Esophagus squamous epithelium (tissue), 5 donors: ENCODE data around the gene PLD3. TPM values are rescaled to one million over a fixed set of nuclear protein-coding genes. Genes with fewer than 3 reads are reported as not detected.
A peak's percentile ranks its signal among the peaks of the same experiment; 100 is the strongest.

Experiments used
- DNase-seq: peaks from one replicate; lab custom pipeline; 2025; lab: John Stamatoyannopoulos, UW
- H3K27ac ChIP-seq, 4 donors: fragments of 200-600 bp; sonication (generic); one replicate each; pipeline ENCODE4 v1.5.1; 2016 to 2019; ENCODE audit warnings: mild to moderate bottlenecking in 1 of 4
- H3K27me3 ChIP-seq, 4 donors: fragments of 200-600 bp; sonication (generic); 1 replicate in 3 of 4; 2 replicates in 1 of 4; pipeline versions ENCODE4 v1.5.1 to v1.6.0; 2017 to 2021; ENCODE audit warnings: antibody characterized with exemption in 1 of 4
- H3K36me3 ChIP-seq, 3 donors: fragments of 200-600 bp; sonication (generic); one replicate each; pipeline ENCODE4 v1.5.1; 2016 to 2019
- H3K4me1 ChIP-seq, 3 donors: fragments of 200-600 bp; sonication (generic); one replicate each; pipeline ENCODE4 v1.5.1; 2017 to 2019
- H3K4me3 ChIP-seq, 4 donors: fragments of 200-600 bp; sonication (generic); 1 replicate in 3 of 4; 2 replicates in 1 of 4; pipeline ENCODE4 v1.5.1; 2016 to 2019; ENCODE audit warnings: mild to moderate bottlenecking in 2 of 4, moderate library complexity in 1 of 4
- H3K9me3 ChIP-seq, 3 donors: fragments of 200-600 bp; sonication (generic); one replicate each; pipeline ENCODE4 v1.5.1; 2016 to 2019
- CTCF ChIP-seq, 6 experiments: fragments of 450-650 bp in 4 of 6; fragments of 200-600 bp in 2 of 6; sonication (generic) in 2 of 6; IDR thresholded peaks; one replicate each; pipeline ENCODE4 v1.5.1; 2016 to 2019; ENCODE audit warnings: antibody characterized with exemption in 6 of 6, mild to moderate bottlenecking in 4 of 6, moderate library complexity in 4 of 6
- POLR2A ChIP-seq, 4 donors: fragments of 450-650 bp; IDR thresholded peaks; one replicate each; pipeline ENCODE4 v1.6.1; 2017; ENCODE audit warnings: antibody characterized with exemption in 4 of 4, mild to moderate bottlenecking in 4 of 4, moderate library complexity in 3 of 4
- WGBS, 2 donors: methylation state at CpG; one replicate each; pipeline ENCODE4 v1.1.5; 2018; 5-methylcytosine and 5-hydroxymethylcytosine counted together
- intact Hi-C: fragments of 100-400 bp; cut with DNase I; formaldehyde crosslinking; loops from one replicate; pipeline ENCODE4 v1.15.0; 2022
- total RNA-seq, 4 donors: library from RNA; depleted of rRNA; stranded (reverse); fragments of >200 nt; gene quantifications; one replicate each; pipeline ENCODE4 v1.1.0, GENCODE V29; 2016
- donor health status: DM: yes; HTN: yes; CAD: no.

The PLD3 gene
- total RNA-seq, 4 donors from 2014 or later: 56.8 to 163 (median 128) TPM

GRCh38 chr19:40304306-40304705 is 44.2 kb upstream of the PLD3 start:
- intact Hi-C loops: no loop called here
- WGBS, 2 donors: 49 to 65% methylated on average over 4 of the region's 4 CpGs
- TF ChIP-seq POLR2A (IDR thresholded peaks at IDR 0.05): no peak
- TF ChIP-seq CTCF (IDR thresholded peaks at IDR 0.05): no peak

GRCh38 chr19:40305403-40305802 is 43.1 kb upstream of the PLD3 start:
- H3K9me3 ChIP-seq: no peaks in the 10 kb centered on the region
- H3K4me1 ChIP-seq: peaks cover 0 to 43% (median 13%) of the 10 kb centered on the region in 3 donors
- intact Hi-C loops: no loop called here
- 3 to 7% methylated on average over 5 of the region's 5 CpGs for WGBS, 2 donors
- H3K4me3 ChIP-seq: no peak overlapping the region
- H3K27ac ChIP-seq: peak overlapping the region in 1 of 4 donors; percentile 46
- H3K27me3 ChIP-seq: no peaks in the 10 kb centered on the region
- peak; percentile 8 for DNase-seq
- H3K36me3 ChIP-seq: no peaks in the 10 kb centered on the region
- no peak for TF ChIP-seq POLR2A (IDR thresholded peaks at IDR 0.05)
- peak; percentile 55 to 74 (median 70) for TF ChIP-seq CTCF (IDR thresholded peaks at IDR 0.05)

More at GRCh38 chr19:40304306-40304705, 44.2 kb upstream of the PLD3 start:
- no peaks in the 10 kb centered on the region for H3K9me3 ChIP-seq
- peak overlapping the region in 1 of 4 donors; percentile 46 for H3K27ac ChIP-seq
- H3K36me3 ChIP-seq: no peaks in the 10 kb centered on the region
- no peak overlapping the region for H3K4me3 ChIP-seq
- peaks cover 0 to 43% (median 13%) of the 10 kb centered on the region in 3 donors for H3K4me1 ChIP-seq
- no peak for DNase-seq
- no peaks in the 10 kb centered on the region for H3K27me3 ChIP-seq

GRCh38 chr19:40309666-40310065 is 38.8 kb upstream of the PLD3 start:
- DNase-seq: no peak
- H3K27me3 ChIP-seq: no peaks in the 10 kb centered on the region
- H3K36me3 ChIP-seq: no peaks in the 10 kb centered on the region
- intact Hi-C loops: loop anchor here (10.0 kb wide), 1 partner anchor 215 kb away; no protein-coding TSS in a partner anchor
- no peak for TF ChIP-seq CTCF (IDR thresholded peaks at IDR 0.05)
- TF ChIP-seq POLR2A (IDR thresholded peaks at IDR 0.05): no peak
- H3K9me3 ChIP-seq: no peaks in the 10 kb centered on the region
- peaks cover 0 to 20% (median 3%) of the 10 kb centered on the region in 3 donors for H3K4me1 ChIP-seq
- 100% methylated on average over 1 of the region's 1 CpG; no CpG with 5 or more reads in 1 of the 2 donors for WGBS, 2 donors
- H3K27ac ChIP-seq: no peak overlapping the region
- no peak overlapping the region for H3K4me3 ChIP-seq

- intact Hi-C loops: loop anchor here (10.0 kb wide), 1 partner anchor 212 kb away; no protein-coding TSS in a partner anchor
- H3K36me3 ChIP-seq: peaks cover 0 to 10% (median 0%) of the 10 kb centered on the region in 3 donors
- H3K4me3 ChIP-seq: no peak overlapping the region
- H3K9me3 ChIP-seq: no peaks in the 10 kb centered on the region
- TF ChIP-seq POLR2A (IDR thresholded peaks at IDR 0.05) (no peak), CTCF (IDR thresholded peaks at IDR 0.05) (no peak)
- no peak overlapping the region for H3K27ac ChIP-seq
- 65 to 70% methylated on average over 2 of the region's 2 CpGs for WGBS, 2 donors
- no peaks in the 10 kb centered on the region for H3K27me3 ChIP-seq
- DNase-seq: no peak
- H3K4me1 ChIP-seq: peaks cover 0 to 11% (median 0%) of the 10 kb centered on the region in 3 donors
Observed at GRCh38 chr19:40312533-40312932, 36.0 kb upstream of the PLD3 start.

GRCh38 chr19:40313229-40313983 is 35.1 kb upstream of the PLD3 start:
- Histone ChIP-seq H3K27ac (no peak overlapping the region), H3K4me3 (no peak overlapping the region), H3K27me3 (no peaks in the 10 kb centered on the region), H3K9me3 (no peaks in the 10 kb centered on the region), H3K36me3 (peaks cover 0 to 18% (median 0%) of the 10 kb centered on the region in 3 donors), H3K4me1 (peaks cover 0 to 11% (median 0%) of the 10 kb centered on the region in 3 donors)
- no peak for TF ChIP-seq CTCF (IDR thresholded peaks at IDR 0.05)
- no peak for TF ChIP-seq POLR2A (IDR thresholded peaks at IDR 0.05)
- intact Hi-C loops: loop anchor here (10.0 kb wide), 1 partner anchor 211 kb away; no protein-coding TSS in a partner anchor
- WGBS, 2 donors: 90 to 99% methylated on average over 8 to 9 of the region's 9 CpGs
- DNase-seq: no peak
